Left ventricle myocardium inferior (tissue), 1 donor: ENCODE measurements around the gene FKBP7. TPM values are rescaled to one million over a fixed set of nuclear protein-coding genes. Genes with fewer than 3 reads are reported as not detected.

ENCODE experiments used
- DNase-seq: peaks from one replicate; pipeline ENCODE4 v3.0.0-alpha.2; 2020
- H3K27ac ChIP-seq: fragments of 200-600 bp; replicated peaks from 2 replicates; pipeline ENCODE4 v1.8.0; 2021
- H3K27me3 ChIP-seq: fragments of 200-600 bp; 2 replicates; pipeline ENCODE4 v1.8.0; 2021; ENCODE audit warnings: low read depth
- H3K36me3 ChIP-seq: fragments of 200-600 bp; 2 replicates; pipeline ENCODE4 v1.8.0; 2021
- H3K4me1 ChIP-seq: fragments of 200-600 bp; 2 replicates; pipeline ENCODE4 v1.8.0; 2021
- H3K4me3 ChIP-seq: fragments of 200-600 bp; 2 replicates; pipeline ENCODE4 v1.8.0; 2021; ENCODE audit warnings: mild to moderate bottlenecking, moderate library complexity
- H3K9me3 ChIP-seq: fragments of 200-600 bp; replicated peaks from 2 replicates; pipeline ENCODE4 v1.8.0; 2021
- CTCF ChIP-seq: fragments of 200-600 bp; IDR thresholded peaks from 2 replicates; pipeline ENCODE4 v1.8.0; 2021; ENCODE audit warnings: antibody characterized with exemption, mild to moderate bottlenecking, borderline replicate concordance
- intact Hi-C: fragments of 100-400 bp; cut with micrococcal nuclease; formaldehyde crosslinking; loops from one replicate; pipeline ENCODE4 v1.11.0; 2022
- total RNA-seq: library from RNA; stranded (reverse); fragmentation: NEBNext Ultra II Directional; extraction: Animal tissue kit (Norgen Biotek cat#: 25700); gene quantifications from one replicate; pipeline ENCODE4 v1.2.1, GENCODE V29; 2021
- donor health status: DM: no; HTN: yes; CAD: no; lungs with severe emphysema.

The FKBP7 gene
- total RNA-seq, 1 donor from 2014 or later, result 10.8 TPM

- intact Hi-C loops, result no loop called here
- Histone ChIP-seq H3K4me3 (no peak overlapping the region), H3K36me3 (peaks cover 30% of the 10 kb centered on the region), H3K4me1 (no peaks in the 10 kb centered on the region), H3K9me3 (no peaks in the 10 kb centered on the region), H3K27me3 (no peaks in the 10 kb centered on the region), H3K27ac (no peak overlapping the region)
- TF ChIP-seq CTCF, result no peak
- DNase-seq, result no peak
Measured at GRCh38 chr2:178512484-178512883, 34.1 kb upstream of the FKBP7 start.

- Histone ChIP-seq H3K36me3 (peaks cover 32% of the 10 kb centered on the region), H3K27me3 (no peaks in the 10 kb centered on the region), H3K9me3 (no peaks in the 10 kb centered on the region), H3K4me3 (no peak overlapping the region), H3K4me1 (no peaks in the 10 kb centered on the region), H3K27ac (no peak overlapping the region)
- TF ChIP-seq CTCF, result no peak
- no peak for DNase-seq
- intact Hi-C loops, result no loop called here
Measured at GRCh38 chr2:178510384-178510783, 32.0 kb upstream of the FKBP7 start.

- Histone ChIP-seq H3K4me1 (no peaks in the 10 kb centered on the region), H3K4me3 (no peak overlapping the region), H3K9me3 (no peaks in the 10 kb centered on the region), H3K36me3 (peaks cover 50% of the 10 kb centered on the region), H3K27me3 (no peaks in the 10 kb centered on the region), H3K27ac (no peak overlapping the region)
- intact Hi-C loops, result no loop called here
- no peak for TF ChIP-seq CTCF
- no peak for DNase-seq
Measured at GRCh38 chr2:178508646-178509045, 30.2 kb upstream of the FKBP7 start.

GRCh38 chr2:178506949-178507348, 28.5 kb upstream of the FKBP7 start:
- no peaks in the 10 kb centered on the region for H3K9me3 ChIP-seq
- no peak overlapping the region for H3K4me3 ChIP-seq
- no peaks in the 10 kb centered on the region for H3K27me3 ChIP-seq
- H3K36me3 ChIP-seq, result peaks cover 50% of the 10 kb centered on the region
- no peak for TF ChIP-seq CTCF
- intact Hi-C loops, result no loop called here
- no peak overlapping the region for H3K27ac ChIP-seq
- DNase-seq, result no peak
- no peaks in the 10 kb centered on the region for H3K4me1 ChIP-seq

- Histone ChIP-seq H3K27ac (no peak overlapping the region), H3K4me1 (no peaks in the 10 kb centered on the region), H3K9me3 (no peaks in the 10 kb centered on the region), H3K27me3 (no peaks in the 10 kb centered on the region), H3K4me3 (no peak overlapping the region), H3K36me3 (peaks cover 50% of the 10 kb centered on the region)
- intact Hi-C loops, result no loop called here
- no peak for DNase-seq
- TF ChIP-seq CTCF, result no peak
Measured at GRCh38 chr2:178506524-178506923, 28.1 kb upstream of the FKBP7 start.

GRCh38 chr2:178506101-178506500, 27.7 kb upstream of the FKBP7 start:
- Histone ChIP-seq H3K4me1 (no peaks in the 10 kb centered on the region), H3K4me3 (no peak overlapping the region), H3K27me3 (no peaks in the 10 kb centered on the region), H3K36me3 (peaks cover 52% of the 10 kb centered on the region), H3K27ac (no peak overlapping the region), H3K9me3 (no peaks in the 10 kb centered on the region)
- intact Hi-C loops, result no loop called here
- no peak for DNase-seq
- no peak for TF ChIP-seq CTCF
